K562 treated with DMSO at 1 percent for 12 hours (cell line): Measurements from ENCODE around the gene MMP3. TPM values are rescaled to one million over a fixed set of nuclear protein-coding genes. Genes with fewer than 3 reads are reported as not detected.

ENCODE experiments used
- total RNA-seq: library from RNA; unstranded; fragments of 300-600 nt; gene quantifications from 2 replicates; pipeline ENCODE4 v1.2.3, GENCODE V29; 2022; ENCODE audit not compliant: insufficient read depth

MMP3 gene
- total RNA-seq: not detected in 2 replicates

DNA sequence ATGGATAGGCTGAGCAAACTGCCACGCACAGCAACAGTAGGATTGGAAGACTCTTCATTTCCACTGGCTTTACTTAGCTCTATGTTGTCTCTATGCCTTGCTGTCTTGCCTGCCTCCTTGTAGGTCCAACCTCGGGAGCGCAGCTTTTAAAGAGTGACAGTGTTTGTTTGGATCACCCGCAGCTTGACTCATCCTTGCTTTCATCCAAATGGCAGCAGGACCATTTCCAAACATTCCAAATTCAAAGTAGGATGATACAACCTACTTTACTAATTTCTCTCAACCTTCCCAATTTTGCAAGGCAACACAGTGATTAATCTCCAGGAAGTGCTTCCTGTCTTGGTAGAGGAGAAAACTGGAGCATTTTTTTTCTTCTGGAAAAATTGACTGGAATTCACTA lies at the start of gene MMP3:
TSS of gene MMP3 (minus strand) at position 121 of the 400 bp plus-strand sequence. CDS start at position 58, 63 bp downstream.

GRCh38 chr11:102874852-102875251 lies 31.4 kb upstream of the MMP3 start, which contains the start of gene MMP12:
Gene MMP12 (minus strand): TSS chr11:102874982. CDS start chr11:102874937, 45 bp downstream.

GRCh38 chr11:102798012-102798746 lies 45.2 kb downstream of the MMP3 start, which contains the start of gene MMP1:
Gene MMP1 (minus strand): TSS chr11:102798160. CDS start chr11:102798092, 68 bp downstream.

Other genes with a start within 250 kb of the MMP3 start
- gene MMP20, start 218.3 kb downstream of the MMP3 start, total RNA-seq: not detected in 2 replicates
- not detected in 2 replicates for gene MMP27, start 137.8 kb downstream of the MMP3 start, total RNA-seq
- not detected in 2 replicates for gene MMP8, start 118.7 kb downstream of the MMP3 start, total RNA-seq
- not detected in 2 replicates for gene MMP10, start 63.0 kb downstream of the MMP3 start, total RNA-seq
- gene MMP1, start 45.4 kb downstream of the MMP3 start, total RNA-seq: not detected in 2 replicates
- gene MMP12, start 31.4 kb upstream of the MMP3 start, total RNA-seq: not detected in 2 replicates
- not detected in 2 replicates for gene MMP13, start 112.1 kb upstream of the MMP3 start, total RNA-seq
- 43.0 and 71.7 TPM in 2 replicates for gene DCUN1D5, start 248.6 kb upstream of the MMP3 start, total RNA-seq